HL-60 (cell line): ENCODE results near the gene CERKL.

ENCODE experiments used
- GABPA ChIP-seq: IDR thresholded peaks from 2 replicates; pipeline ENCODE4 v1.6.1; 2012; ENCODE audit warnings: low read depth
- POLR2AphosphoS5 ChIP-seq: IDR thresholded peaks from 2 replicates; pipeline ENCODE4 v1.6.1; 2012; ENCODE audit warnings: low read depth
- SPI1 ChIP-seq: IDR thresholded peaks from 2 replicates; pipeline ENCODE4 v1.6.1; 2012; ENCODE audit warnings: low read depth, mild to moderate bottlenecking, borderline replicate concordance
- TF ChIP-seq, protein P1 (sequence below): IDR thresholded peaks from one replicate; pipeline ENCODE4 v1.5.1; 2011; ENCODE audit warnings: low read length, control low read depth, inconsistent platforms; ENCODE audit not compliant: insufficient read depth
- TF ChIP-seq, protein P2 (sequence below): IDR thresholded peaks from 2 replicates; pipeline ENCODE4 v1.6.1; 2012; ENCODE audit warnings: low read depth; ENCODE audit not compliant: insufficient replicate concordance

DNA sequence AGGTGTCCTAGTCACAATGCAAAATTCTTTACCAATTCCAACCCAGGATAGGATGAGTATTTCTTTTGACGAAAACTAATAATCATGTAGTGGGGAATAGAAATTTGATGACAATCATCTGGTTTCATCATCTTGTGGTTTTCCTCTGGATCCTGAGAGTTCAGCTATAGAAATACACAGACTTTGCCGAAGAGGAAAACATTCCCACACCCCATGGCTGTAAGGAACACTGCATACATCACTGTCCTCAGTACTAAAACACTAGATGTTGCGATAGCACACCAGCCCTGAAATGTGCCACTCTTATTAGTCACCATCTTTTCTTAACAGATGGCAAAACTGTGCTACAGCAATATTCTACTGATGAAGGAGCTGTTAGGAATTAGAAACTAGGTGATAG is 29.4 kb downstream of the CERKL start:
- TF ChIP-seq POLR2AphosphoS5, result no peak
- TF ChIP-seq, protein P1, sequence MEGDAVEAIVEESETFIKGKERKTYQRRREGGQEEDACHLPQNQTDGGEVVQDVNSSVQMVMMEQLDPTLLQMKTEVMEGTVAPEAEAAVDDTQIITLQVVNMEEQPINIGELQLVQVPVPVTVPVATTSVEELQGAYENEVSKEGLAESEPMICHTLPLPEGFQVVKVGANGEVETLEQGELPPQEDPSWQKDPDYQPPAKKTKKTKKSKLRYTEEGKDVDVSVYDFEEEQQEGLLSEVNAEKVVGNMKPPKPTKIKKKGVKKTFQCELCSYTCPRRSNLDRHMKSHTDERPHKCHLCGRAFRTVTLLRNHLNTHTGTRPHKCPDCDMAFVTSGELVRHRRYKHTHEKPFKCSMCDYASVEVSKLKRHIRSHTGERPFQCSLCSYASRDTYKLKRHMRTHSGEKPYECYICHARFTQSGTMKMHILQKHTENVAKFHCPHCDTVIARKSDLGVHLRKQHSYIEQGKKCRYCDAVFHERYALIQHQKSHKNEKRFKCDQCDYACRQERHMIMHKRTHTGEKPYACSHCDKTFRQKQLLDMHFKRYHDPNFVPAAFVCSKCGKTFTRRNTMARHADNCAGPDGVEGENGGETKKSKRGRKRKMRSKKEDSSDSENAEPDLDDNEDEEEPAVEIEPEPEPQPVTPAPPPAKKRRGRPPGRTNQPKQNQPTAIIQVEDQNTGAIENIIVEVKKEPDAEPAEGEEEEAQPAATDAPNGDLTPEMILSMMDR, result no peak
- TF ChIP-seq GABPA, result no peak
- TF ChIP-seq SPI1, result no peak
- TF ChIP-seq, protein P2, sequence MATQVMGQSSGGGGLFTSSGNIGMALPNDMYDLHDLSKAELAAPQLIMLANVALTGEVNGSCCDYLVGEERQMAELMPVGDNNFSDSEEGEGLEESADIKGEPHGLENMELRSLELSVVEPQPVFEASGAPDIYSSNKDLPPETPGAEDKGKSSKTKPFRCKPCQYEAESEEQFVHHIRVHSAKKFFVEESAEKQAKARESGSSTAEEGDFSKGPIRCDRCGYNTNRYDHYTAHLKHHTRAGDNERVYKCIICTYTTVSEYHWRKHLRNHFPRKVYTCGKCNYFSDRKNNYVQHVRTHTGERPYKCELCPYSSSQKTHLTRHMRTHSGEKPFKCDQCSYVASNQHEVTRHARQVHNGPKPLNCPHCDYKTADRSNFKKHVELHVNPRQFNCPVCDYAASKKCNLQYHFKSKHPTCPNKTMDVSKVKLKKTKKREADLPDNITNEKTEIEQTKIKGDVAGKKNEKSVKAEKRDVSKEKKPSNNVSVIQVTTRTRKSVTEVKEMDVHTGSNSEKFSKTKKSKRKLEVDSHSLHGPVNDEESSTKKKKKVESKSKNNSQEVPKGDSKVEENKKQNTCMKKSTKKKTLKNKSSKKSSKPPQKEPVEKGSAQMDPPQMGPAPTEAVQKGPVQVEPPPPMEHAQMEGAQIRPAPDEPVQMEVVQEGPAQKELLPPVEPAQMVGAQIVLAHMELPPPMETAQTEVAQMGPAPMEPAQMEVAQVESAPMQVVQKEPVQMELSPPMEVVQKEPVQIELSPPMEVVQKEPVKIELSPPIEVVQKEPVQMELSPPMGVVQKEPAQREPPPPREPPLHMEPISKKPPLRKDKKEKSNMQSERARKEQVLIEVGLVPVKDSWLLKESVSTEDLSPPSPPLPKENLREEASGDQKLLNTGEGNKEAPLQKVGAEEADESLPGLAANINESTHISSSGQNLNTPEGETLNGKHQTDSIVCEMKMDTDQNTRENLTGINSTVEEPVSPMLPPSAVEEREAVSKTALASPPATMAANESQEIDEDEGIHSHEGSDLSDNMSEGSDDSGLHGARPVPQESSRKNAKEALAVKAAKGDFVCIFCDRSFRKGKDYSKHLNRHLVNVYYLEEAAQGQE, result no peak
